GM21786 (cell line): Measurements from ENCODE around the gene TXN2.

Experiments used
- ATAC-seq: cut with Tn5 transposase; IDR thresholded peaks from one replicate; pipeline ENCODE4 v1.9.1; 2021; ENCODE audit not compliant: unreplicated experiment

The TXN2 gene

DNA sequence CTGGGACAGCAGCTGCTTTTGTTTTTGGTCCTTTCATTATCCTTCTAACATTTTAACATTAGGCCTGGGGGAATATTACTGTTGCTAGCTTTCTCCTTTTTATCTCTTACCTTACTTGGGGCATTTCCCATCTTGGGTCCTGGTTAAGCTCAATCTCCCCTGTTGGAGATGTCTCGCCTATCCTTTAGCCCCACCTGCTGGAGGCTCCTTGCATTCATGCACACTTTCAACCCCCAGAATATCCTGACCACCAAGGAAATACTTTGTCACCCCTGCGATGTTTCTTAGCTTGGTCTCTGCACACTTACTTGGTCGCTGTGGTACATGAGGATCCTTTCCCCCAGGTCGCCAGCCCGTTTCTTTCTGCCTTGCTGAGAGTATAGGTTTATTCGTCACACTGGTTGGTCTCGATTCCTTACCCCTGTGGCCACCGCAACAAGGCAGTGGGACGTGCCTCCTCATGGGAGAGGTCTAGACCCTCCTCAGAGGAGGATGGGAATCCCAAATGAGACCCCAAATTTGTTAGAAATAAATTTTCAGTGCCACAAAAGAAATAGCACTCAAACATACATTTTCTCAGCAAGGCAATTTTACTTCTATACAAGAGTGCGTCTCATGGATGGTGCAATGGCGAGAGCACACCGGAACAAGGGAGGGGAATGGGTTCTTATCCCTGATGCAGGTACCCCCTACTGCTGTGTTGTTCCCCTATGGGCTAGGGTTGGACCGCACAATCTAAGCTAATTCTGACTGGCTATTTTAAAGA is 5.4 kb upstream of the TXN2 start:
- no peak for ATAC-seq

DNA sequence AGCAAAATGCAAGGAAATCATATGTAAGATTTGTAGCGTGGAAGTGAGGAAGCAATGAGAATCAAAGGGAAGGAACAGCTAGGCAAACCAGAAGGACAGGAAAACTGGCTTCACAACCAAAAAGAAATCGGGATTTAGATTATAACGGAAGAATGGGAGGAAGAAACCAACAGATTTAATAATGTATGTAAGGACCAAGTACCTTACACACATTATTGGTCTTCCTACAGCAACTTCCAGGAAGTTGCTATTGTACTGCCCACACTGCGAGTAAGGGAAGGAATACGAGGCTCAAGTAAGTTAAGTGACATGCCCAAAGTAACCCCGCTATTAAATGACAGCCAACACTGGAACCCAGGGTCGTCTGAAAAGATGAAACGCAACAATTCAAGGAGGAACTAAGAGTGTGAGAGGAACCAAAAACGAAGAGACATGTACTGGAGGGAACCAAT is 473 bp downstream of the TXN2 start:
- ATAC-seq = no peak

DNA sequence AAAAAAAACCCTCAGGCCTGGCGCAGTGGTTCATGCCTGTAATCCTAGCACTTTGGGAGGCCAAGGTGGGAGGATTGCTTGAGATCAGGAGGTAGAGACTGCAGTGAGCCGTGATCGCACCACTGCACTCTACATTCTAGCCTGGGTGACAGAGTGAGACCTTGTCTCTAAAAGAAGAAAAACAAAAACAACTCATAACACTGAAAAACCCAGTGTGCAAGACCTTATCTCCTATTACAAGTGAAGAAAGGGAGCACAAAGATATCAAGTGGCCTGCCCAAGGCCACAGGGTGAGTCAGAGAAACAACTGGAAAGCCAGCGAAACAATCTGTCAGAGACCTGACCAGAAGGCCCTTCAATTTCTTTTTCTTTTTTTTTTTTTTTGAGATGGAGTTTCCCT is 2.5 kb downstream of the TXN2 start:
- ATAC-seq = no peak

DNA sequence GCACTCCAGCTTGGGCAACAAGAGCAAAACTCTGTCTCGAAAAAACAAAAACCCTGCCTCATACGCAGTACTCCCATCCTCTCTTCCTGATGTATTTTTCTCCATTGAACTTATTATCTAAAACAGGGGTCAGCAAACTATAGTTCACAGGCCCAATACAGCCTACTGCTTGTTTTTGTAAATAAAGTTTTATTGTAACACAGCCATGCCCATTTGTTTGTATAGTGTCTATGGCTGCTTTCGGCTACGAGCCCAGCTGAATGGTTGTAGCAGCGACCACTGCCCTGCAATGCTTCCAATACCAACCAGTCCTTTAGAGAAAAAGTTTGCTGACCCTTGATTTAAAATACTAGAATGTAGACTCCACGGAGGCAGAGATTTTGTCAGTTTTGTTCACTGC is 6.1 kb downstream of the TXN2 start:
- ATAC-seq = no peak

DNA sequence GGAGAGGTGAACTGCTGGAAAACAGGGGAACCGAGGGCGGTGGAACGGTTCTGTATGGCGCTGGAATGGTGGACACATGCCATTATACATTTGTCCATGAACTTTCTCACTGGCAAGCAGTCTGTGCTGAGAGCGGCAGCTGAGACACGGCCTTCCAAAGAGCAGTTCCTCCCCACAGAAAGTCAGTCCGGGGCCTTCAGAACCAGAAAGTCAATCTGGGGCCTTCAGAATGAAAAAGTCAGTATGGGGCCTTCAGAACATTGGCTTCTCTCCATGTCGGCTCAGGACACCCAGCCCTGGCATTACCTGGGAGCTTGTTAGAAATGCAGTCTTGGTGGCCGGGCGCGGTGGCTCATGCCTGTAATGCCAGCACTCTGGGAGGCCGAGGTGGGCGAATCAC is 8.8 kb downstream of the TXN2 start:
- ATAC-seq = no peak

DNA sequence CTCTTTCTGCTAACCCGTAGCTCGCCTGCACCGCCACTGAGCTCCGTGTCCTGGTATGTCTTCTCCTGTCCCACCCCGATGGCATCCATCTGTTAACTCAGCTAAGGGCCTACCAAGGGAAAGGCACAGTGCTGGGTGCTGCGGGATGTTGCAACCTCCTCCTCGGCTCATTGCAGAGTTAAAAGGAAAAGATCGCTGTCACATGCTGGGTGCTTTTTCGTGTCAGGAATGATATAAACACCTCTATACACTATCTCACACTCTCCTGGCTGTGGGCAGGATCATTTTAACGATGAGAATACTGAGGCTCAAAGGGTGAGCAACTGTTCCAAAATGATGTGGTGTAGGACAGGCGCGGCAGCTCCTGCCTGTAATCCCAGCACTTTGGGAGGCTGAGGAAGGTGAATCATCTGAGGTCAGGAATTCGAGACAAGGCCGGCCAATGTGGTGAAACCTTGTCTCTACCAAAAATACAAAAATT is 10.1 kb downstream of the TXN2 start:
- ATAC-seq = no peak

DNA sequence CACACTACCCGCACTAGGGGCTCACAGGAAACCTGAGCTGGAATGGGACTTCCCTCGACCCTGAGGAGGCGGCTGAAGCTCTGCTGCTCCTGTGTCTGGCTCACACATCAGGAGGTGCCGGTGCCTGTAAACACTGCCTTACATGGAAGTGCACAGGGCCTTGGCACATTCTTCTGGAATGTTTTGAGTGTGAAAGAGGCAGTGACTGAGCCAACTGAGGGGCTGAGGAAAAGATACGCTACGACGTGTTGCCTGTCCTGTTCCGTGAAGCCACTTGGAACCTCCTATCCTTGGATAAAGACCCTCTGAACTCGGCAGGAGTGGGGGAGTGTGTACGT is 10.5 kb downstream of the TXN2 start:
- ATAC-seq = no peak

DNA sequence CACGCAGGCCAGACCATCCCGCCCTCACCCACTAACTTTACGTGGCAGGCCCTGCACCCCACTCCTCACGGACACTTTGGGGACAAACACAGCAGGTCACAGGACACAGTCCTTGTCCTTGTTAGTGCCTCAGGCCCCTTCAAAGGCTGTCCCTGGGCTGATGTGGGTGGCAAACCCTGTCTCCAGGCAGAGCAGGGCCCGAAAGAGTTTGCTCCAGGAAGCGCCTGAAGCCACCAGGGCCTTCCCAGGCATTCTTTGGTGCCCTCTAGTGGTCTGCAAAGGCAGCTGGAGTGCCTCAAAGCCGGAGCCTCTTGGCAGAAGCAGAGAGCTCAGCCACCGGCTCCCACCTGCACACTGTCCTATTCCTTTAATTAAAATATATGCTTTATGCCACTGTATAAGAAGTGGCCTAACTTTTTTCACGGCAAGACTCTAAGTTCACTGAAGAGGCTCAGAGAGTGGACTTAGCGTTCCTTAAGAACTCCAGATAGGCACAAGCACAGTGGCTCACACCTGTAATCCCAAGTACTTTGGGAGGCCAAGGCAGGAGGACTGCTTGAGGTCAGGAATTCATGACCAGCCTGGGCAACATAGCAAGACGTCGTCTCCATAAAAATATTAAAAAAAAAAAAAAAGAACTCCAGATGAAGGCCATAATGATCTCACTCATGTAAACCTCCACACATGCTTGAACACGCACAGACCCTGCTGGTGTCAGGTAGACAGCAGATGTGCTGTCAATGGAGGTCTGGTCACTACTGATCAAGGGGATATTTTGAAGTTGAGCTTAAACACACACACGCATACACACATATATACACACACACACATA is 11.1 kb downstream of the TXN2 start:
- no peak for ATAC-seq

DNA sequence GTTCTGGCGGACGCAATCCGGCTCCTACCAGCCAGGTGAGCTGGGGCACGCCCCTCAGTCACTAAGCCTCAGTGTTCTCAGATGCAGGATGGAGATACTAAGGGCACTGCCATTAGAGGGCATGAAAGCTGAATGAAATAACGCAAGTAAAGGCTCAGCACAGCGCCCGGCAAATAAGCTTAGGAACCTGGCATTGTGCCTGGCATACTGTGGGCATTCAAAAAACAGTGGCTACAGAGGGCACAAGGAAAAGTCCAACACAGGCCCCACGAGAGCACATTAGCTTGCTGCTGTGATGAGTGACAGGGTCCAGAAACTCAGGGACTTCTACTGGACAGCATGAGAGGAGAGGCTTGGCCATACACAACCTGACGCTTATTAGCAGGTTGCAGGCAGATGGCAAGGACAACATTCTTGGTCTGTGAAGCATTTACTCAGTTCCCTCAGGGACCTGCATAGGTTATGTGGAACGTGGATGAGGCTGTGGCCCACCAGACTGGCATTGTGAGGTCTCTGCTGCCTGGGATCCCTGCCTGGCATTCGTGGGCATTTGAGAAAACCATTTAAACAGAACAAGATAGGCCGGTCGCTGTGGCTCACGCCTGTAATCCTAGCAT is 12.2 kb downstream of the TXN2 start:
- no peak for ATAC-seq

DNA sequence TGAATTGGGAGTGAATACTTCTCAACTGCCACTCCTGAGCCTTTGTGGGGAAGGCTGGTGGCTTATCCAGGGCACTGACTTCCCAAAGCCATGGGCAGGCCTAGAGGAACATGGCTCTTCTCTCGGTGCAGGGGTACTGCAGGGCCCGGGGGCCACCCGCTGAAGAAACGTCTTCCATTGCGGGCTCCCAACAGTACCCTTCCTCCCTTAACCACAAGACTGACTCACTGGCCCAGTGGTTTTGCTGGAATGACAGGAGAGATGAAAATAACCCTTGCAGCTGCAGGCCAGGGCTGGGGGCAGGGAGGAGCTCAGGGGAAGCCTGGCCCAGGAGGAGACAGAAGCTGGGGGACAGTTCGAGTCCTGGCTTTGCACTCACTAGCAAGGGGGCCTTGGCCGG is 13.5 kb downstream of the TXN2 start:
- no peak for ATAC-seq

DNA sequence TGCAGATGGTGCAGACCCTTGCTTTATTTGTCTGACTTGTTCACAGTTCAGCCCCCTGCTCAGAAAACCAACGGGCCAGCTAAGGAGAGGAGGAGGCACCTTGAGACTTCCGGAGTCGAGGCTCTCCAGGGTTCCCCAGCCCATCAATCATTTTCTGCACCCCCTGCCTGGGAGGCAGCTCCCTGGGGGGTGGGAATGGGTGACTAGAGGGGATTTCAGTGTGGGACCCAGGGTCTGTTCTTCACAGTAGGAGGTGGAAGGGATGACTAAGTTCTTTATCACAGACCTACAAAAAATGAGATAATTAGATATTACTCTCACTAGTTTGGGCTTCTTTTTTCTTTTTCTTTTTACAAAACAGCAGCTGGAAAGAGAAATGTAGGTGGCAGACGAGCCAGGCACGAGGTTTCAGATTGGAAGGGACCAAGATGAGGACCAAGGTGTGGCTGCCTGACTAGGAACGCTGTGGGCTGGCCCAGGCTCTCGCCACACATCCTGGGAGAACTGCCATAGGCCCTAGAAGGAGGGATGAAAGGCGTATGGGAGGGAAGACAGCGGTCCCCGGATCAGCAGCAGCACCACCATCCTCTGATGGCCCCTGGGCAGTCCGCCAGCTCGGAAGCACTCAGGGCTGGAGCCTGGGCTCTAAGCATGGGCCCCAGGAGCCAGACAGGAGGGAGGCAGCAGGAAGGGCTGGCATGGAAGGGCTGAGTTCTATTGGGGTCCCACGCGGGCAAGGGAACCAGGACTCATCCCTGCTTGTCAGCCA is 14.2 kb downstream of the TXN2 start:
- no peak for ATAC-seq

DNA sequence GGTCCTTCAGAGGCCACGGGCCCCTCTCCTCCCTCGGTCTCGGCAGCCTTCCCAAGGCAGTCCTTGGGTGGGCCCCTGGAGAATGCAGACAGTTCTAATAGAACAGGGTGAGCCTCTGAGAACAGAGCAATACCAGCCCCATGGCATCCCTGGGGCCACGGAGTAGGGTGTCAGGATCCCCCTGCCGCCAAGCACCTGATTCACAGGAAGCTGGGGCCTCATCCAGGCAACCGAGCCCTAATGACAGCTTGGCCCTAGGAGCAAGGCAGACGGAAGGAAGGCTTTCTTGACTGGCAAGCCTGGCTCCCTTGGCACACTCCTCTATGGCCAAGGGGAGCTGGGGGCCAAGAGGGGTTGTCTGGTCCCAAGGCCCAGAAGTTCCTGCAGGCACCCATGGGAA is 15.2 kb downstream of the TXN2 start:
- ATAC-seq = no peak

DNA sequence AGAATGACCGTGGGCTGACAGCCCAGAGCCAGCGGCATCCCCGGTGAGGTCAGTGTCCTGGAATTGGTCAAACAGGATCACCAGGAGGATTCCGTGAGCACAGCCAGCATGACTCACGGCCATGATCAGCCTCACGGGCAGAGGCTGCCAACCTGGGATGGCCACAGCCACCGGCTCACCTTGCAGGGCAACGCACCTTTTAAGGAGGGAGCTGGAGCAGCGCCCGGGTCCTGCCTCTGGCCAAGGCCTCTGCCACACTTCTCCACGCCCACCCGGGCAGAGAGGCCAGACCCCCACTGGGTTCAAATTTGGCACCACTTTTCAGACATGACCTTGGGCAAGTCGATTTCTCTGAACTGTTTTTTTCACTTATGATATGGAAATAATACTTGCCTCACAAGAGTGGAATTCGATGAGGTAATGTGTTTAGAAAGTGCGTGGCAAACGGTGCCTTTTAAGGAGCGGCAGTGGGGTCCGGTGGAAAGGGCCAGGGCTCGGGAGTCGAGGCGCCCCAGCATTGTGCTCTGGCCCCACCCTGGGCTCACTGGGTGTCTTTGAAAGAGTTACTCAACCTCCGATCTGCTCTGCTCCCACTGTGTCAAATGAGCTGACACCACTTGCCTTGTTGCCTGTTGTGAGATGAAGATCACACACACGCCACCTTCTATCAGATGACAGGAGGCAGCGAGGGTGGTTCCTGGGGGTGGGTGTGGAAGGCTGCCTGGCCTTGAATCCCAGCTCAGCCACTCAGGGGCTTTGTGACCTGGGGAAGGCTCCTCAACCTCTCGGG is 16.0 kb downstream of the TXN2 start:
- no peak for ATAC-seq

DNA sequence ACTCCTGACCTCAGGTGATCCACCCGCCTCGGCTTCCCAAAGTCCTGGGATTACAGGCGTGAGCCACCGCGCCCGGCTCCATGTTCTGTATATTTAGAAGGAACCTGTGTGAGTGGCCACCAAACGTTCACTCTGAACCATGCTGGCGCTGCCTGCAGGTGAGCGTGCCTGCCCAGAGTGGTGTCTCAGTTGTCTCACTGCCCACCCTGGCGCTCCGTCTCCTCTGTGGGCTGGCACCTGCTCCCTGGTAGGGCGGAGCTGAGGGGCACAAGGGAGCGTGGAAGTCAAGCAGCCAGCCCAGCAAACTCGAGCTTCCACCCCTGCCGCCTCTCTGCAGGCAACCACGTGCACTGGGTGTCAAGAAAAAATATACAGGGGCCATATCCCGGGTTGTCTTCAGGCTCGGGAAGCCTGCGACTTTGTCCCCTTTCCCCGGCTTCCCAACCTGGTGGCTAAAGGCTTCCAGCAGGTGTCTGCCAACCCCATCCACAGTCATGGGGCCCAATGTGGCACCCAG is 16.7 kb downstream of the TXN2 start:
- ATAC-seq = no peak

DNA sequence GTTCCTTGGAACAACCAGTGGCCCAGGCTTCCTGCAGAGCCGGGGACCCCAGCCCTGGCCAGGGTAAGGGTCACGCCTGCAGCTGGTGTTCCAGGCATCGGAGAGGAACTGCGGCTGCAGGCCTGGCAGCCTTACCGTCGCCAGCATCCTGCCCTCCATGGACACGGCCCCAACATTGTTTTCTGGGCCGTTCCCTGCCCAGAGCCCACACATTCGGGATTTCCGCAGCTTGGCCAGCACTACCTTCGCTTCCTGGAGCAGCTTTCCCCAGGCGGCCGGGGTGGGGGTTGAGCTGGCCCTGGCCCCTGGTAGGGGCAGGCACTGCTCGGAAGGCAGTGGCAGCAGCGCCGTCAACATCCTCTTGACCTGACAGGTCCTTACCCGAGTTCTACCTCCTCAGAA is 17.7 kb downstream of the TXN2 start:
- ATAC-seq = no peak

DNA sequence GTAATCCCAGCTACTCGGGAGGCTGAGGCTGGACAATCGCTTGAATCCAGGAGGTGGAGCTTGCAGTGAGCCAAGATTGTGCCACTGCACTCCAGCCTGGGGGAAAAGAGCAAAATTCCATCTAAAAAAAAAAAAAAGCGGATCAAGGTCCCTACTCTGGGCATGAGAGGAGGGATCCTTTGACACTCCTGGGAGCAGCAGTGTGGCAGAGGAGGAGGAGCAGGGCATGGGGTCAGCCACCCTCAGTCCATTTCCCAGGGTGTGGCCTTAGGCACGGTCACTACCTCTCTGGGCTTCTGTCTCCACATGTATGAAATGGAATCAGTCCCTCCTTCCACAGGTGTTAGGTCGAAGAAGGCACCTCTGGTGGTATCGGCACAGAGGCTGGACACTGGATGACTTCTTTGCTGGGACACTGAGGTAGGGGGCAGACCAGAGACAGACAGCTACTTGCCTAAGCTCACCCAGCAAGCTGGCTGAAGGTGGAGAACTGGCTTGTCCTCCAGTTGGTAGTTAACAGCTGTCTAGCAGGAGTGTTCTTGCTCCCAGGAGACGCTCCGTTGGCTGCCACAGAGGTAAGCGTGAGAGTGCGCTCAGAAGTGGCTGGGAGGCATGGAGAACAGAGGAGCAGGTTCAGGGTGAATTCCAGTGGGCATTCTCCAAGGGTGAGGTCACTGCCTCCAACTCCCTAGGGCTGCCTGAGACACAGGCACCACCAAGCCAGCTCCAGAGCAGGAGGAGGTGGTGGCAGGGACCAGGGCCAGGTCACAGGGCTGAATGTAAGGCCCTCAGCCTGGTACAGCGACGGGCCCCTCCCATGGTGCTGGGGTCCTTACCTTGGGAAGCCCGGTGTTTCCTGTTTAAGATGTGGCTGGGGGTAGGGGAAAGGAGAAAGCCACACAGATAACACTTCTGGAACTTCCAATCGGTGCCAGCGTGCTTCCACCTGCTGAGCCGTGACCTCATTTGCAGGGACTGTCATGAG is 19.5 kb downstream of the TXN2 start:
- no peak for ATAC-seq

DNA sequence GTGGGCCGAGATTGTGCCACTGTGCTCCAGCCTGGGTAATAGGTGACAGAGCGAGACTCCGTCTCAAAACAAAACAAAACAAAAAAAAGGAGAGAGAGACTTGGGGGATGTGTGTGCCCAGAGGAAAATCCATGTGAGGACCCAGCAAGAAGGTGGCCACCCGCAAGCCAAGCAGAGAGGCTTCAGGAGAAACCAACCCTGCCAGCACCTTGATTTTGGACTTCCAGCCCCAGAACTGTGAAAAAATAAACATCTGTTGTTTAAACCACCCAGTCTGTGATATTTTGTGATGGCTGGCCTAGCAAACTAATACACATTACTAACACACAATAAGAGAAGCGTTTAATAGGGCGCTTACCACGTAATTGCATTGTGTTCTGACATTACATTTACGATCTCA is 21.2 kb downstream of the TXN2 start:
- no peak for ATAC-seq

DNA sequence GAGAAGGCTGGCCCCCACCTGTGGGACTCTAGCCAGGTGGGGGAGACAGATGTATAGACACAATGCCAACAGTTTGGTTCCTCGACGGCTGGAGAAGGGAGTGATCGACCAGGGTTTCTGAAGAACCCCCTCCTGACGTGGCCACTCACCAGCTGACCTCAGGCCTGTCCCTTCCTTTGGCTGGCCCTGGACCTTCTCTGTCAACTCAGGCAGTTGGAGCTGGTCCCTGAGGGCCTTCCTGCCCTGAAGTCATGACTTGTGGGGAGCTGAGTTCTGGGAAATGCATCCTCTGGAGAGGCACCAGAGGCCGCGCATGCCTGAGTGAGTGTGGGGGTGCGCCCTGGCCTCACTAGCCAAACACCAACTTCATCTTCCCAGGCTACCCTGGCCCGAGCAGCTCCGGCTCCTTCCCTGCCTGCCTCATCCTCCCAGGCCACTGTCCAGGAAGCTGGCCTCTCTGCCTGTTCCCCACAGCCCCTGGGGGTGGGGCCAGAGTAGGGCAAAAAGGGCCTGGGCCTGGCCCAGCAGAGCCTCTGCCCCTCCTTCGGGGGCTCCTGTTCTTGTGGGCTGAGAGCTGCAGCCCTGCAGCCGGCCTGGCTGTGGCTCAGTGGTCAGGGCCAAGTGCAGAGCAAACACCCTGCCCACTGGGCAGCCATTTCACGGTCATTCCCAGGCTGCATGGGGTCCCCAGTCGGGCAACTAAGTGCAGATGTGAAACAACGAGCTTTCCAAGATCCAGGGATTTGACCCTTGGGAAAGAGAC is 23.6 kb downstream of the TXN2 start:
- no peak for ATAC-seq
